ENCODE results near the gene TP53RK.
A peak's percentile ranks its signal among the peaks of the same experiment; 100 is the strongest.

The TP53RK gene

DNA sequence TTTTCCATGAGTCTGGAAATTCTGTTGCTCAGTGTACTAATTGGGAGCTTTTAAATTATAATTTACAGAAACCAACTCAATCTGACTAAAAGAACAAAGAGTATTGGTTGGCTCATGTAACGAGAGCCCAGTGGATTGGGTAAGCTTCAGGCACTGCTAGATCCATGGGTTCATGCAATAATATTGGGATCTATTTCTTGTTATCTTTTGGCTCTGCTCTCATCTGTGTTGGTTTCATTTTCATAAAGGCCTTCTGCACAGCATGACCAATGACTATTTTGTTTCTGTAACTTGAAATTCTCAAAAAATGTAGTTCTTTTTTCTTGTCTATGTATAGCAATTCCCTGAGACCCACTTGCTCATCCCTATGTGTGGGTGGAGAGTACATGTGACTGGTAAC, 32.2 kb upstream of the TP53RK start:
- TF ChIP-seq, protein P1, sequence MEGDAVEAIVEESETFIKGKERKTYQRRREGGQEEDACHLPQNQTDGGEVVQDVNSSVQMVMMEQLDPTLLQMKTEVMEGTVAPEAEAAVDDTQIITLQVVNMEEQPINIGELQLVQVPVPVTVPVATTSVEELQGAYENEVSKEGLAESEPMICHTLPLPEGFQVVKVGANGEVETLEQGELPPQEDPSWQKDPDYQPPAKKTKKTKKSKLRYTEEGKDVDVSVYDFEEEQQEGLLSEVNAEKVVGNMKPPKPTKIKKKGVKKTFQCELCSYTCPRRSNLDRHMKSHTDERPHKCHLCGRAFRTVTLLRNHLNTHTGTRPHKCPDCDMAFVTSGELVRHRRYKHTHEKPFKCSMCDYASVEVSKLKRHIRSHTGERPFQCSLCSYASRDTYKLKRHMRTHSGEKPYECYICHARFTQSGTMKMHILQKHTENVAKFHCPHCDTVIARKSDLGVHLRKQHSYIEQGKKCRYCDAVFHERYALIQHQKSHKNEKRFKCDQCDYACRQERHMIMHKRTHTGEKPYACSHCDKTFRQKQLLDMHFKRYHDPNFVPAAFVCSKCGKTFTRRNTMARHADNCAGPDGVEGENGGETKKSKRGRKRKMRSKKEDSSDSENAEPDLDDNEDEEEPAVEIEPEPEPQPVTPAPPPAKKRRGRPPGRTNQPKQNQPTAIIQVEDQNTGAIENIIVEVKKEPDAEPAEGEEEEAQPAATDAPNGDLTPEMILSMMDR (conservative IDR thresholded peaks at IDR 0.05) = no peak
- no peak overlapping the region for H3K27ac ChIP-seq

DNA sequence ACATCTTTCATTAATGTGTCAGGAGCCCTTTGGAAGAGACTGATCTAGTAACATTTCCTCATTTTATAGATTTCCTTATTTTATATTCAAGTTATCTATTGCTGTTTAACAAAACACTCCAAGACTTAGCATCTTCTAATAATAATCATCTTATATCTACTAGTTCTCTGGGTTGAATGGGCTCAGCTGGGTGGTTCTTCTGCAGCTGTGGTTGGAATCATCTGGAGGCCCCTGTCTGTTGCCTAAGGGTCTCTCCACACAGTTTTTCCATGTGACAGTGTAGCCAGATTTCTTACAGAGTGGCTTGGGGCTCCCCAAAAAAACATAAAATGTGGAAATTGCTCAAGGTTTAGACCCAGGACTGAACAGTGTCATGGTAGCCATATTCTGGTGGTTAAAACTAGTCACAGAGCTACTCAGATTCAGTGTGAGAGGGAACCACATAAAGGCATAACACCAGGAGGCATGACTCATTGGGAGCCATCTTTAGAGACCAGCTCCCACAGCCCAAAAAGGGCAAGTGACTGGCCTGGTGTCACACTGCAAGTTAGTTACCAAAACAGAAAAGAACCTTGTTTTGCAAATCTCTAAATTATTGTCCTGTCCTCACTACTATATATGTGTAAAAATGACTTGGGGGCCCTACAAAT, 31.7 kb upstream of the TP53RK start:
- TF ChIP-seq, protein P1 (conservative IDR thresholded peaks at IDR 0.05) = no peak
- no peak overlapping the region for H3K27ac ChIP-seq

DNA sequence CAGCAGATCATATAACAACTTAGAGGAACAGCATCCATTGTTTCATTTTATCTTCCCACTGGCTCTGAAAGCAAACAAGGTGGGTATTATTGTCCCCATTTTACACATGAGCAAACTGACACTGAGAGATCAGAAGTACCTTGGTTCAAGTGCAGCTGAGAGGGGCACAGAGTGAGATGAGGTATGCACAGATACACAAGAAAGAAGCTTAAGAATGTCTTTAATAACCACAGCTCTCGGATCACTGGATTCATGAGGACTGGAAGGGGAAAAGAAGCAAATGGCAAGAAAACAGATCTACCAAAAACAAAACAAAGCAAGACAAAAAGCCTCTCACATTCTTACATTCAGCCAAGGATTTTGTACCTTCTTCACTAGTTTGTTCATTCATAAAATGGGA, 30.8 kb upstream of the TP53RK start:
- TF ChIP-seq, protein P1 (conservative IDR thresholded peaks at IDR 0.05) = no peak
- H3K27ac ChIP-seq = no peak overlapping the region

DNA sequence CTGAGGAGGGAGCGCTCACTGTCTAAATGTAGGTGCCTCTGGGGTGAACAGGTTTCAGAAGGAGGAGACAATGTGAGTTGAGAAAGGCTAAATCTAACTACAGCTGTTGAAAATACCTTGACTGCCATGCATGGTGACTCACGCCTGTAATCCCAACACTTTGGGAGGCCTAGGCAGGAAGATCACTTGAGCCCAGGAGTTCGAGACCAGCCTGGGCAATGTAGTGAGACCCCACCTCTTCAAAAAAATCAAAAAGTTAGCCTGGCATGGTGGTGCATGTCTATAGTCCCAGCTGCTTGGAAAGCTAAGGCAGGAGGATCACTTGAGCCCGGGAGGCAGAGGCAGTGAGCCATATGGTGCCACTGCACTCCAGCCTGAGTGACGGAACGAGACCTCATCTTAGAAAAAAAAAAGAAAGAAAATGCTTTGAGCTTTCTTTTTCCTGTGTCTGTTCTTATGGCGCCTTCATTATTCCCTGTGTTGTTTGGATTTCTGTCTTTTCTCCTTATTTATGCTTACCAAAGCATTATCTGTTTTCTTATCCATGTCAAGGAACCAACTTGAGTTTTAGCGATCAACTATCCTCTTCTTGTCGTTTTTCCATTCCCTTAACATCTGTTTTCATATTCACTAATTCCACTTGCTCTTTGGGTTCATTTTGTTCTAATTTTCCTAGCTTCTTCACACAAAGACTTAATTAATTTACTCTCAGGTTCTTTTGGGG, 28.7 kb upstream of the TP53RK start:
- TF ChIP-seq, protein P1 (conservative IDR thresholded peaks at IDR 0.05) = no peak

DNA sequence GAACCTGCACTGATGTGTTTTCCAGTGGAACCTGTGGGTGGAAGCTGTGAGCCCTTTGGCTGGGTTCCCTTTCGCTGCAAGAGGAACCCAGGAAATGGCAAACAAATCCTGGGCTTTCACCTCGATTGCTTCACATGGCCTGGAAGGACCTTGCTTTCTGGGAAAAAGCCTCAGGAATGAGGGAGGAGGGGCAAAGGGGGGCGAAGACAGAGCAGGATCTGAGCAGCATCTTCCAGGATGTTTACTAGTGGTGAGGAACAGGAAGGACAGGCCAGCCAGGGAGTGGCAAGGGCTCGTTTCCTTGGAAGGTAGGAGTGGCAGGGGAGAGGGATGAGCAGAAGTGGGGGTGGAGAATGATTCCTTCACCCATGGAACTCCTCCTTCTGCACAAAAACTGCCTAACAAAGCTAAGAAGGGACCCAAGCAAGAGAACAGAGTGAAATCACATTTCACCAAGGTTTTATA, 26.1 kb upstream of the TP53RK start:
- TF ChIP-seq, protein P1 (conservative IDR thresholded peaks at IDR 0.05) = peak; percentile 59
- peak overlapping the region; percentile 91 for H3K27ac ChIP-seq

More for the DNA sequence above, 28.7 kb upstream of the TP53RK start:
- no peak overlapping the region for H3K27ac ChIP-seq

DNA sequence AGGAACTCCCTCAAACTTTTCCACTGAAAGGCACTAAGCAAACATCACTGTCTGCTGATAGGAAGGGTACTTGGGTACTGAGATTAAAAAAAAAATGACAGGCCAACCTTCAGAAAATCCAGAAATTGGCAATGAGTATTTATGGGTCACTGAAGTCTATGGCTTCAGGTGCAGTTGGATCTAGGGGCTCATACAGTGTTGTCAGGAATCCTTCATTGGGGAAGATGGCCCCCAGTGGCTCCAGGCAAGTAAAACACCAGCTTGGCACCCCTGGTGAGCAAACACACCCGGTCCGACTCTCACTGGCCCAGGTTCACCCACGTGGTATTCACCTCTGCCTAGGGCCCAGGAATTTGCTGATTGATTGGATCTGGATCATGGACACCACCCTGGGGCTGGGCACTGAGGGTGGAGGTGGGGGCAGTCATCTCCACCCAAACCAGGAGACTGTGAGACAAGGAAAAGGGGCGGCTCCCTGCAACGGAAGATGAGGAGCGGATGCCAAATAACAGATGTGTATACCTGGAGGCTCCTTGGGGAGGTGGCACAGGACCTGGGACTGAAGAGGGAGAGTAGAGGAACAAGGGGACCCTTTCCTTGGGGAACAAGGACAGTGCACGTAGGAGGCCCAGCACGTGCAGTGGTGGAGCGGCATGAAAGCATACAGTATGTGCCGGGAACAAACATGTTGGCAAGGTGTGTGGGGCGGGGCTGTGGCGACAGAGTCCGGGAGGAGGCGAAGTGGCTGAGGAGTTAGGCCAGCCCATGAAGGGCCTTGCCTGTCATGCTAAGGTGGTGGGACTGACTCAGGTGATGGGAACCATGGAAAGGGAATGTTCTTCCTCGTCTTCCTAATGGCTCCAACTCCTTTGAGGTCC, 25.0 kb upstream of the TP53RK start:
- H3K27ac ChIP-seq = peak overlapping the region; percentile 91
- TF ChIP-seq, protein P1 (conservative IDR thresholded peaks at IDR 0.05) = no peak

Measured in VCaP (cell line).